ENCODE measurements around the gene H2BK1.

DNA sequence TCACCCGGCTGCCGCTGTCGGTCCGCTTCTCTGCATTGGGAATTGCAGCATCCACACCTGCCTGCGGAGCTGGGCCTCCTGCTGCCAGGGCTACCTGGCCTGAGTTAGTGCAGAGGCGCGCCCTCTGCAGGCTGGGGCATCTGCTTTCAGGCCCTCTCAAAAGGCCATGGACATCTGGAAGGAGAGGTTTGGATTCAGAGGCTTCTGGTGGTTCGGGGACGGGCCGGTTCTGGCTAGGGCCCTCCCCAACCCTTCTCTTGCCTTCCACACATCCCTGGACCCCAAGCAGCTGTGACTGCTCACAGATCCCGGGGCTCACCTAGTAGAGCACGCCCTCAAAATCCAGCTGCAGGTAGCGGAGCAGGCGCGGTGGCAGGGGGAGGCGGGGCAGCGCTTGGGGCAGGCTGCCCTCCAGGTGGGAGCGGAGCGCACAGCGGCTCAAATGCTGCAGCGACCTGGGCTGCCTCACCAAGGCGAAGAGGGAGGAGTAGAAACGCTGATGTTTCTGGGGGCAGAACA is 34.4 kb downstream of the H2BK1 start:
- TF ChIP-seq CTBP1 (IDR thresholded peaks at IDR 0.05; ENCODE audit: borderline replicate concordance) (no peak), HDGF (IDR thresholded peaks at IDR 0.05; ENCODE audit: borderline replicate concordance) (no peak)

Measured in HEK293T (cell line).